Natural killer cell (primary cell): ENCODE results near the gene TYW1. TPM values are rescaled to one million over a fixed set of nuclear protein-coding genes. Genes with fewer than 3 reads are reported as not detected.
"Not testable (repeated sequence)": the region's sequence is repeated elsewhere in the genome, so short reads cannot be mapped to it uniquely, and the experiment has no call there.

Experiments used
- ATAC-seq, 3 donors: fragments of 150-1000 bp in 2 of 3; fragments of 200-7000 bp in 1 of 3; cut with Tn5 transposase; 1 replicate in 1 of 3; 2 replicates in 2 of 3; pipeline ENCODE4 v1.10.0; 2021; ENCODE audit warnings: mild to moderate bottlenecking in 2 of 3, moderate library complexity in 2 of 3
- DNase-seq, 2 donors: peaks; one replicate each; pipeline versions ENCODE4 v3.0.0 to v3.0.0-alpha.2; 2013 to 2021; ENCODE audit warnings: mixed read lengths in 1 of 2
- H3K27ac ChIP-seq: one replicate; pipeline ENCODE4 v1.5.1; 2013; ENCODE audit warnings: mild to moderate bottlenecking, low read length
- H3K27me3 ChIP-seq: one replicate; pipeline ENCODE4 v1.6.1; 2013; ENCODE audit warnings: low read length; ENCODE audit not compliant: control insufficient read depth, insufficient read depth
- H3K36me3 ChIP-seq: one replicate; pipeline ENCODE4 v1.6.1; 2013; ENCODE audit warnings: low read length; ENCODE audit not compliant: control insufficient read depth, insufficient read depth
- H3K4me1 ChIP-seq: one replicate; pipeline ENCODE4 v1.6.1; 2013; ENCODE audit warnings: low read length; ENCODE audit not compliant: control insufficient read depth, insufficient read depth
- H3K4me3 ChIP-seq: one replicate; pipeline ENCODE4 v1.5.1; 2013; ENCODE audit warnings: low read length
- H3K9me3 ChIP-seq: one replicate; pipeline ENCODE4 v1.6.1; 2013; ENCODE audit warnings: low read length; ENCODE audit not compliant: control insufficient read depth, insufficient read depth
- H3K27ac Mint-ChIP-seq, 2 donors: one replicate each; pipeline ENCODE4 v1.8.0; 2022; ENCODE audit warnings: mild to moderate bottlenecking in 2 of 2, mixed read lengths in 2 of 2, moderate library complexity in 1 of 2
- H3K27me3 Mint-ChIP-seq, 2 donors: one replicate each; pipeline ENCODE4 v1.8.0; 2022; ENCODE audit warnings: low read depth in 2 of 2, mixed read lengths in 2 of 2
- H3K36me3 Mint-ChIP-seq: one replicate; pipeline ENCODE4 v1.8.0; 2022; ENCODE audit warnings: mixed read lengths
- H3K4me1 Mint-ChIP-seq, 2 donors: one replicate each; pipeline ENCODE4 v1.8.0; 2022; ENCODE audit warnings: mixed read lengths in 2 of 2
- H3K4me3 Mint-ChIP-seq: one replicate; pipeline ENCODE4 v1.8.0; 2022; ENCODE audit warnings: mild to moderate bottlenecking, moderate library complexity, mixed read lengths
- H3K9me3 Mint-ChIP-seq, 2 donors: one replicate each; pipeline ENCODE4 v1.8.0; 2022; ENCODE audit warnings: mixed read lengths in 2 of 2
- WGBS: methylation state at CpG from one replicate; pipeline ENCODE4 v1.1.7; 2013; ENCODE audit warnings: missing lambda C conversion rate; ENCODE audit not compliant: insufficient coverage; 5-methylcytosine and 5-hydroxymethylcytosine counted together
- intact Hi-C: fragments of 100-400 bp; cut with micrococcal nuclease; formaldehyde crosslinking; loops from one replicate; pipeline ENCODE4 v1.14.2; 2022
- total RNA-seq, 4 donors: library from RNA; stranded (reverse); fragments of 120-200 nt in 1 of 4; gene quantifications; one replicate each; pipeline versions ENCODE4 v1.2.3 to v1.2.4, GENCODE V29; 2013 to 2022
- TF ChIP-seq, protein P1 (sequence below): fragments of 200-600 bp; IDR thresholded peaks from one replicate; pipeline ENCODE4 v1.8.0; 2022; ENCODE audit warnings: antibody characterized with exemption

TYW1 gene
- total RNA-seq, 3 donors from 2014 or later (not counting 1 experiment from before 2014, with no cell fraction given): 16.6 to 27.0 (median 16.9) TPM

GRCh38 chr7:66970310-66970709, 26.3 kb upstream of the TYW1 start:
- WGBS: 94% methylated on average over 5 of the region's 5 CpGs
- no peaks in the 10 kb centered on the region for H3K27me3 ChIP-seq
- no peaks in the 10 kb centered on the region for H3K9me3 ChIP-seq
- Mint-ChIP-seq H3K27ac (no peak overlapping the region), H3K4me1 (no peaks in the 10 kb centered on the region), H3K4me3 (no peak overlapping the region), H3K27me3 (no peaks in the 10 kb centered on the region), H3K36me3 (no peaks in the 10 kb centered on the region), H3K9me3 (no peaks in the 10 kb centered on the region)
- H3K27ac ChIP-seq: no peak overlapping the region
- no peak for ATAC-seq
- intact Hi-C loops: no loop called here
- TF ChIP-seq, protein P1, sequence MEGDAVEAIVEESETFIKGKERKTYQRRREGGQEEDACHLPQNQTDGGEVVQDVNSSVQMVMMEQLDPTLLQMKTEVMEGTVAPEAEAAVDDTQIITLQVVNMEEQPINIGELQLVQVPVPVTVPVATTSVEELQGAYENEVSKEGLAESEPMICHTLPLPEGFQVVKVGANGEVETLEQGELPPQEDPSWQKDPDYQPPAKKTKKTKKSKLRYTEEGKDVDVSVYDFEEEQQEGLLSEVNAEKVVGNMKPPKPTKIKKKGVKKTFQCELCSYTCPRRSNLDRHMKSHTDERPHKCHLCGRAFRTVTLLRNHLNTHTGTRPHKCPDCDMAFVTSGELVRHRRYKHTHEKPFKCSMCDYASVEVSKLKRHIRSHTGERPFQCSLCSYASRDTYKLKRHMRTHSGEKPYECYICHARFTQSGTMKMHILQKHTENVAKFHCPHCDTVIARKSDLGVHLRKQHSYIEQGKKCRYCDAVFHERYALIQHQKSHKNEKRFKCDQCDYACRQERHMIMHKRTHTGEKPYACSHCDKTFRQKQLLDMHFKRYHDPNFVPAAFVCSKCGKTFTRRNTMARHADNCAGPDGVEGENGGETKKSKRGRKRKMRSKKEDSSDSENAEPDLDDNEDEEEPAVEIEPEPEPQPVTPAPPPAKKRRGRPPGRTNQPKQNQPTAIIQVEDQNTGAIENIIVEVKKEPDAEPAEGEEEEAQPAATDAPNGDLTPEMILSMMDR: no peak
- H3K4me1 ChIP-seq: no peaks in the 10 kb centered on the region
- H3K4me3 ChIP-seq: no peak overlapping the region
- H3K36me3 ChIP-seq: no peaks in the 10 kb centered on the region
- no peak for DNase-seq

DNA sequence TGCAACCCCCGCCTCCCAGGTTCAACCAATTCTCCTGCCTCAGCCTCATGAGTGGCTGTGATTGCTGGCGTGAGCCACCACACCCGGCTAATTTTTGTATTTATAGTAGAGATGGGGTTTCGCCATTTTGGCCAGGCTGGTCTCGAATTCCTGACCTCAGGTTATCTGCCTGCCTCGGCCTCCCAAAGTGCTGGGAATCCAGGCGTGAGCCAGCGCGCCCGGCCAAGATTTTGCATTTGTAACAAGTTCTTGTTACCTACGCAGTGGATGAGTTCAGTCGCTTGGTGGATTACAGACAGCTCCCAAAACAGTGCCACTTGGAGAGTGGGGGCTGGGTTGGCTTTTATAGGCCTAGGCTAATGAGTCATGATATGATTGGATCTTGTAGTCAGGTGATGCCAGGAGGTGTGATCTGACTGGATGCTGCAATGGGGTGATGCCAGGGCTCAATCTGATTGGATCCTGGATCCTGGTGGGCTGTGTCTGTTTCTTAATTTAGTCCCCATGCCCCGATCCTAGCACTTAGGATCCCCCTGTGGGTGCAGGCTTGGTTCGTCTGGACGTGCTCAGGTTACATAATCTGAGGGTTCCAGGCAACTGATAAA, 21.5 kb upstream of the TYW1 start:
- Mint-ChIP-seq H3K4me3 (no peak overlapping the region), H3K9me3 (peaks cover 3 to 4% of the 10 kb centered on the region in 2 donors), H3K36me3 (peaks cover 6% of the 10 kb centered on the region), H3K4me1 (no peaks in the 10 kb centered on the region), H3K27me3 (no peaks in the 10 kb centered on the region), H3K27ac (no peak overlapping the region)
- no peak for DNase-seq
- no peaks in the 10 kb centered on the region for H3K4me1 ChIP-seq
- H3K9me3 ChIP-seq: peaks cover 9% of the 10 kb centered on the region
- ATAC-seq: no peak
- intact Hi-C loops: no loop called here
- TF ChIP-seq, protein P1: no peak
- 92% methylated on average over 15 of the region's 15 CpGs for WGBS
- H3K4me3 ChIP-seq: no peak overlapping the region
- H3K36me3 ChIP-seq: no peaks in the 10 kb centered on the region
- H3K27ac ChIP-seq: no peak overlapping the region
- no peaks in the 10 kb centered on the region for H3K27me3 ChIP-seq

GRCh38 chr7:66978312-66978711, 18.3 kb upstream of the TYW1 start:
- H3K4me3 ChIP-seq, ATAC-seq, H3K27me3 ChIP-seq, H3K4me1 Mint-ChIP-seq, H3K36me3 ChIP-seq, H3K27me3 Mint-ChIP-seq, H3K4me1 ChIP-seq, intact Hi-C loops, H3K27ac Mint-ChIP-seq, H3K9me3 Mint-ChIP-seq, H3K4me3 Mint-ChIP-seq, H3K27ac ChIP-seq, DNase-seq: not testable (repeated sequence)
- no CpG with 5 or more reads among the region's 5 CpGs for WGBS
- H3K36me3 Mint-ChIP-seq: peaks cover 11% of the 10 kb centered on the region
- peaks cover 15% of the 10 kb centered on the region for H3K9me3 ChIP-seq

GRCh38 chr7:66979013-66979412, 17.6 kb upstream of the TYW1 start:
- ATAC-seq: not testable (repeated sequence)

DNA sequence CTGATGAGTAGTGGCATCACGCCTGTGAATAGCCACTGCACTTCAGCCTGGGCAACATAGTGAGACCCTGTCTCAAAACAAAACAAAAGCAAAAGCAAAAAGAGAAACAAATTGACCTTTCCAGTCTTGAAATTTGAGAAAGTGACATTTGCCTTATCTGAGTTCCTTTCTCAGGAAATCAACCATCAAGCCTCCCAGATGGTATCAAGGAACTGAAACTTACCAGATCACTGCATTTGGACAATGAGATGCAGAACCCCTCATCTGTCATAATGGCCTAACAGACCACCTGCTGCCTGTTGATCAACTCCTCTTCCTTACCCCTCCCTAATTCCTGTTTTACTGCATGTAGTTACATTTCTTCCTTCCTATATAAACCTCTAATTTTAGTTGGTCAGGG, 16.3 kb upstream of the TYW1 start:
- H3K36me3 Mint-ChIP-seq: peaks cover 11% of the 10 kb centered on the region
- ATAC-seq, H3K9me3 Mint-ChIP-seq, H3K27ac Mint-ChIP-seq, H3K4me3 ChIP-seq, intact Hi-C loops, H3K4me1 ChIP-seq, H3K36me3 ChIP-seq, H3K27me3 ChIP-seq, DNase-seq, H3K4me1 Mint-ChIP-seq, H3K27ac ChIP-seq, H3K4me3 Mint-ChIP-seq, H3K27me3 Mint-ChIP-seq: not testable (repeated sequence)
- peaks cover 15% of the 10 kb centered on the region for H3K9me3 ChIP-seq
- 100% methylated on average over 1 of the region's 1 CpG for WGBS

More at GRCh38 chr7:66979013-66979412, 17.6 kb upstream of the TYW1 start:
- H3K9me3 Mint-ChIP-seq, H3K27me3 ChIP-seq, H3K4me1 Mint-ChIP-seq, H3K4me3 Mint-ChIP-seq, H3K36me3 ChIP-seq, intact Hi-C loops, H3K27ac Mint-ChIP-seq, H3K4me1 ChIP-seq, H3K27me3 Mint-ChIP-seq, H3K4me3 ChIP-seq, H3K27ac ChIP-seq, DNase-seq: not testable (repeated sequence)
- H3K9me3 ChIP-seq: peaks cover 15% of the 10 kb centered on the region
- H3K36me3 Mint-ChIP-seq: peaks cover 11% of the 10 kb centered on the region
- 89% methylated on average over 2 of the region's 2 CpGs for WGBS

DNA sequence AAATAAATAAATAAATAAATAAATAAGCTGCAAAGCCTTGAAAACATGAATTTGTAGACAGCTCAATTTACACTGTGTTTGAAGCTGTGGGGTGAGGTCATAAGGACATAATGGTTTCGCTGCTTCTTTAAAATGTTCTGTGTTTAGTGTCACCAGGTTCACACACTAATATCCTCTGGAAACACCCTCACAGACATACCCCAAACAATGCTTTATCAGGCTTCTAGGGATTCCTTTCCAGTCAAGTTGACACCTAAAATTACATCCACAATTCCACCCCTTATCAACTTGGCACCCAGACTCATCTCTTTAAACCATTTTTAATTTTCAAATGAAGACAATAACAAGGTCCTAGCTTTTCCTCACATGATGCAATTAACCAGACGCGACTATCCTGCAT, 7.1 kb upstream of the TYW1 start:
- H3K4me1 ChIP-seq, H3K27me3 Mint-ChIP-seq, H3K27ac ChIP-seq, H3K27ac Mint-ChIP-seq, intact Hi-C loops, H3K27me3 ChIP-seq, ATAC-seq, H3K4me3 Mint-ChIP-seq, DNase-seq, H3K4me3 ChIP-seq, H3K9me3 ChIP-seq, H3K9me3 Mint-ChIP-seq: not testable (repeated sequence)
- peaks cover 34% of the 10 kb centered on the region for H3K36me3 ChIP-seq
- Mint-ChIP-seq H3K36me3 (peaks cover 21% of the 10 kb centered on the region), H3K4me1 (peaks cover 12 to 13% of the 10 kb centered on the region in 2 donors)
- no CpG with 5 or more reads among the region's 3 CpGs for WGBS
